Measurements from ENCODE around the gene COL18A1.

DNA sequence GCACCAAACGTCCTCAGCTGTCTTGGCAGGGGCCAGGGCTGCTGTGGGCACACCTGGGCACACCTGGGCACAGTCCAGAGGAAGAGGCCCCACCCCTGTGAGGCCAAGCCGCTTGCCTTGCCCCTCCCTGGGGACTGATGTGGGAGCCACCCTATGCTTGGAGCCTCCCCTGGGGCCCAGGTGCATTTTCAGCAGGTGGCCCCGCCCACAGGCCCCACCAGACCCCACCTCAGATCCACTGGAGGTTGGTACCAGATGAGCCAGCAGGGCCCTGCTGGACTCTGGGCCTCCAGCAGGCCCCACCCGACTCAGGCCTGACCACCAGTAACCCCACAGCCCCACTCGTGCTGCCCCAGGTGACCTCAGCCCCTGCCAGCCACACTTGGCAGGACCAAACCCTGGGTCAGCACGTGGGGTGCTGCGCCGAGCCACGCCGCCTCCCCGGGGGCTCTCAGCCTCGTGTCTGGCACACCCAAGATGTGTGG is 128.4 kb downstream of the COL18A1 start:
- TF ChIP-seq, protein P1, sequence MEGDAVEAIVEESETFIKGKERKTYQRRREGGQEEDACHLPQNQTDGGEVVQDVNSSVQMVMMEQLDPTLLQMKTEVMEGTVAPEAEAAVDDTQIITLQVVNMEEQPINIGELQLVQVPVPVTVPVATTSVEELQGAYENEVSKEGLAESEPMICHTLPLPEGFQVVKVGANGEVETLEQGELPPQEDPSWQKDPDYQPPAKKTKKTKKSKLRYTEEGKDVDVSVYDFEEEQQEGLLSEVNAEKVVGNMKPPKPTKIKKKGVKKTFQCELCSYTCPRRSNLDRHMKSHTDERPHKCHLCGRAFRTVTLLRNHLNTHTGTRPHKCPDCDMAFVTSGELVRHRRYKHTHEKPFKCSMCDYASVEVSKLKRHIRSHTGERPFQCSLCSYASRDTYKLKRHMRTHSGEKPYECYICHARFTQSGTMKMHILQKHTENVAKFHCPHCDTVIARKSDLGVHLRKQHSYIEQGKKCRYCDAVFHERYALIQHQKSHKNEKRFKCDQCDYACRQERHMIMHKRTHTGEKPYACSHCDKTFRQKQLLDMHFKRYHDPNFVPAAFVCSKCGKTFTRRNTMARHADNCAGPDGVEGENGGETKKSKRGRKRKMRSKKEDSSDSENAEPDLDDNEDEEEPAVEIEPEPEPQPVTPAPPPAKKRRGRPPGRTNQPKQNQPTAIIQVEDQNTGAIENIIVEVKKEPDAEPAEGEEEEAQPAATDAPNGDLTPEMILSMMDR (IDR thresholded peaks at IDR 0.05), result no peak
- TF ChIP-seq POLR2AphosphoS5 (IDR thresholded peaks at IDR 0.05), result no peak
- TF ChIP-seq POLR2A (IDR thresholded peaks at IDR 0.05), result no peak
